ENCODE data around the gene CD72.
"Not testable (repeated sequence)": the region's sequence is repeated elsewhere in the genome, so short reads cannot be mapped to it uniquely, and the experiment has no call there.

CD72 gene

DNA sequence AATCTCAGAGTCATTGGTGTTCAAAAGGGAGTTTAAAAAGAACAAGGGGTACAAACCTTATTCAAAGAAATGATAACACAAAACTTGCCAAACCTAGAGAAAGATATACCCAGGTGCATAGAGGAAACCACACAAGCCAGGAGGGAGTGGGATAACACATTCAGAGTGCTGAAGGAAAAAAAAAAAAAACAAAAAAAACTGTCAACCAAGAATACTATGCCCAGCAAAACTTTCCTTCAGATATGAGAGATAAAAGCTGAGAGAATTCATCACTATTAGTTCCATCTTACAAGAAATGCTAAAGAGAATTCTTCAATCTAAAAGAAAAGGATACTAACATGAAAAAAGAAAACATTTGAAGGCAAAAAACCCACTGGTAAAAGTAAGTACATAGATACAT is 24.6 kb downstream of the CD72 start:
- DNase-seq (ENCODE audit: low read depth in 2 of 2) = no peak

- DNase-seq (ENCODE audit: low read depth in 2 of 2) = not testable (repeated sequence)
Observed at GRCh38 chr9:35588506-35588905, 29.7 kb downstream of the CD72 start.

- not testable (repeated sequence) for DNase-seq (ENCODE audit: low read depth in 2 of 2)
Observed at GRCh38 chr9:35584681-35585080, 33.5 kb downstream of the CD72 start.

DNA sequence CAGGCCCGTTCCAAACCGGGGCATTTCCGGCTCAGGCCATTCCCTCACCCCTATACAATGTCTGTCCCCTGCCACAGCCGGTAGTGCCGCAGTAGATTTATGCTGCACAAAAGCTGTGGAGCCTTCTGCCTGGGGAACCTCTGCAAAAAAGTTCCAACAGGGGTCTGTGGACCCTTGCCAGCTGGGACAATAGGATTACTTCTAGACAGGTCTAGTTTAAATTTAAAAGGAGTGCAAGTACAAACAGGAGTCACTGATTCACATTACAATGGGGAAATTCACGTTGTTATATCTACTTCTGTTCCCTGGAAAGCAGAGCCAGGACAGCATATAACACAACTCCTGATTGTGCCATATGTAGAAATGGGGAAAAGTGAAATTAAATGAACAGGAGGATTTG is 34.7 kb downstream of the CD72 start:
- not testable (repeated sequence) for DNase-seq (ENCODE audit: low read depth in 2 of 2)

GRCh38 chr9:35579659-35580227 is 38.5 kb downstream of the CD72 start:
- not testable (repeated sequence) for DNase-seq (ENCODE audit: low read depth in 2 of 2)

GRCh38 chr9:35579130-35579529 is 39.1 kb downstream of the CD72 start:
- no peak for DNase-seq (ENCODE audit: low read depth in 2 of 2)

DNA sequence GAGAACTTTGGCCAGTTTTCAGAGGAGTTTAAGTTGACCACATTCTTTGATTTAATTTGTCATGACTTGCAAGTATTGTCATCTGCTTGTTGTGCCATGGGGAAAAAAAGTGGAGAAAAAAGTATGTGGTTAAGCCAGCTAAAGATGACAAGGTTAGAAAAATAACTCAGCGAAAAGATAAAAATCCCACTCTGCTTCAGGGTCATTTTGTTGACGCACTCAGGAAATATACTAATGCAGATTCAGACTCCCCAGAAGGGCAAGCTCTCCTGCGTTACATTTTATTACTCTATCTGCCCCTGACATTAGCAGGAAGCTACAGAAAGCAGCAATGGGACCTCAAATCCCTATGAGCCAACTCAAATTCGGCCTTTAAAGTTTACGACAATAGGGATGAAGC is 40.7 kb downstream of the CD72 start:
- no peak for DNase-seq (ENCODE audit: low read depth in 2 of 2)

- DNase-seq (ENCODE audit: low read depth in 2 of 2) = no peak
Observed at GRCh38 chr9:35575478-35575877, 42.7 kb downstream of the CD72 start.

DNA sequence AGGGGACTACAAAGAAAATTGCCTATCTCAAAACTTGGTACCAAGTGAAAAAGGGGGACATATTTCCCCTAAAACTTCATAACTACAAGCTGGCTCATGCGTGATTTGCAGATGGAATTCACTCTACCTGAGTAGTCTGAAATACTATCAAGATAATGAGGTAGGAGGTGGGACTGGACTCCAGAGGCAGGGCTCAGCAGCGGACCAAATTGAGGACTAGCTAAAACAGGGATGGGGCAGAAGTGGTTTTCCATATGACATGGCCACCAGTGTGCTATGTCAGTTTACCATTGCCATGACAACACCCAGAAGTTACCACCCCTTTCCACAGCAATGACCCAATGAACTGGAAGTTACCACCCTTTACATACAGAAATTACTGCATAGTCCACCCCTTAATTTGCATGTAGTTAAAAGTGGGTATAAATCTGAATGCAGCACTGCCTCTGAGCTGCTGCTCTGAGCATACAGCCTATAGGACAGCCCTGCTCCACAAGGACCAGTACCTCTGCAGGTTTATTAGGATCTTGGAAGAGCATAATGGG is 43.6 kb downstream of the CD72 start:
- DNase-seq (ENCODE audit: low read depth in 2 of 2) = no peak

- DNase-seq (ENCODE audit: low read depth in 2 of 2) = peak in 1 of 2 donors; percentile 9
Observed at GRCh38 chr9:35570709-35571504, 47.3 kb downstream of the CD72 start.

- no peak for DNase-seq (ENCODE audit: low read depth in 2 of 2)
Observed at GRCh38 chr9:35569206-35569605, 49.0 kb downstream of the CD72 start.

DNA sequence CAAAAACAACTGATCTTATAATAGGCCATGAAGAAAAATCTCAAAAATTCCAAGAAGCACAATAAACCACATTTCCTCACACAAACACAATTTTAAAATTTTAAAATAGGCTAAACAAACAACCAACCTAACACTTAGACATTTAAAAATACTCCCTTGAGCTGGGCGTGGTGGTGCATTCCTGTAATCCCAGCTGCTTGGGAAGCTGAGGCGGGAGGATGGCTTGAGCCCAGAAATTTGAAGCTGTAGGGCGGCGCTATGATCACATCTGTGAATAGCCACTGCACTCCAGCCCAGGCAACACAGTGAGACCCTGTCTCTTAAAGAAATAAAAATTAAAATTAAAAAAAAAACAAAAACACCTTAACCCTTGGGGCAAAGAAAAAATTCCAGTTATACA is 50.0 kb downstream of the CD72 start:
- no peak for DNase-seq (ENCODE audit: low read depth in 2 of 2)

- DNase-seq (ENCODE audit: low read depth in 2 of 2) = no peak
Observed at GRCh38 chr9:35566417-35566816, 51.8 kb downstream of the CD72 start.

DNA sequence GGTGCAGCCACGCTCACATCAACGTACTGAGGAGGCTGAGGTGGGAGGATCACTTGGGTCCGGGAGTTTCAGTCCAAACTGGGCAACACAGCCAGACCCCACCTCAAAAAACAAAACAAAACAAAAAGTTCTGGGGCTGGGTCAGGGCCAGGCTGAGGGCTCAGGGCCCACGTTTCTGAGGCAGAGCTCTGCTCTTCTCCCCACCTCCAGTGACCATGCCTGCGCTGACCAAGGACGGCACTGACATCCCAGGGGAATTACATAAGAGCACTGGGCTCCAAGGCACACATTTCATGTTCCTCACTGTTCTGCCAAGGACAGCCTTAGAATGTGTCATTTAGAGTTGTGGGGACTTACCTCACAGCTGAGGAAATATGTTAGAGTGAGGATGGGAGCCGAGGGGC is 53.6 kb downstream of the CD72 start:
- DNase-seq (ENCODE audit: low read depth in 2 of 2) = no peak

DNA sequence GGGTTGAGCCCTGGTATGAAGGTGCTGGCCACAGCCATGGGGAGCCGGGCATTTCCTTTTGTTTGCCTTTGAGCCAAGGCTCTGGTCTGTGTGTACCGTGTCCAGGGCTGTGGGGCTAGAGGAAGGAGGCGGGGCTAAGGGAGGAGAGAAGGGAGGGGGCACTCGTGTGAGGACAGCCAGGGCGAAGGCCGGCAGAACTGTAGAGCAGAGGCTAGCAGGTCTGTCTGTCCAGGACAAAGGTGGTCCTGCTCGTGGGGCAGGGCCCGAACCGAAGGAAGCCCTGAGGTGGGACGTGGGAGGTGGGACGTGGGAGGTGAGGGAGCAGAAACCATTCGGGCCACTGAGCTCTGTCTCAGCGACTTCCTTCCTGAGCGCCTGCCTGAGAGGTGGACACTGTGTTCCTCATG is 54.4 kb downstream of the CD72 start:
- no peak for DNase-seq (ENCODE audit: low read depth in 2 of 2)

DNA sequence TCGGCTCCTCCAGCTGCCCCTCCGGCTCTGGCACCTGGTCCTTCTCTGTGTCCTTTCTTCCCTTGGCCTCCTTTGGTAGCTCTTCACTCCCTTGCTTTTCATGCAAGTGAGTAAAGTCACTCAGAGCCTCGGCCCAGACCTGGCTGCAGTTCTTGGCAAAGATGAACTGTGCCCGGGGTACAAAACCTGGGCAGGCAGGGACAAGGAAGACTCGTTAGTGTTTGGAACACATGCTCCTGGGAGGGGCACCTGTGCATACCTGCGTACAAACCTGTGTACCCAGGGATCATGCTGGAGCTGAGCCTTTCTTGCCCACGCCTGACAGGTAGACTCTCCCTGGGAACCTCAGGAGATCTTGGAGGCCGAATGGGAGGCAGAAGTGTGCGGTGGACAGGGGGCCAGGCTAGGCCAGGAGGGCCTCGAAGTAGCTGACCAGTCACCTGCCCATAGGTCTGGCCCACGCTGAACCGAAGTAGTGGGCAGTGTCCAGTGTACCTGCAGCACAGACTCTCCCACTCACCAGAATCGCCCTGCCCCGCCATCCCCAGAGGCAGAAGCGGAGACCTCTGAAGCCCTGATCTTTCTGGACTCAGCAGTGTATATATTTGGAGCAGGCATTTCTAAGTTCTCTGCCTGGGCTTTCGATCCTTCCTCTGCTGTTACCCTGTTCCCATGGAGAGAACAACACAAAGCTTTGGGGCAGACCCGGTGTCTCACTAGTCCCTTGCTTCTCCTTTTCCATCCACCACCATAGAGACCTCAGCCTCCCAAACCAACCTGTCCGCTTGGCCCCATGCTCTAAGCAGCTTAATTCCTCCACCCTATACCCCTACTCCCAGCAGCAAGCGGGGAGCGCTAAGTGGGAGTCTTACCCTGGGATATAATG is 55.1 kb downstream of the CD72 start:
- DNase-seq (ENCODE audit: low read depth in 2 of 2) = no peak

- no peak for DNase-seq (ENCODE audit: low read depth in 2 of 2)
Observed at GRCh38 chr9:35561468-35562261, 56.5 kb downstream of the CD72 start.

GRCh38 chr9:35560625-35561337 is 57.4 kb downstream of the CD72 start:
- DNase-seq (ENCODE audit: low read depth in 2 of 2) = no peak

Data from stimulated activated CD8-positive, alpha-beta memory T cell treated with anti-CD3 and anti-CD28 coated beads, Interleukin-7, amount 100 ng/mL, for 4 hours (primary cell).